IMR-90 (cell line): Measurements from ENCODE around the gene TMEM170A. TPM values are rescaled to one million over a fixed set of nuclear protein-coding genes. Genes with fewer than 3 reads are reported as not detected.

Source experiments
- ATAC-seq: fragments of 200-7000 bp; cut with Tn5 transposase; 2 replicates; pipeline ENCODE4 v1.9.1; 2020; ENCODE audit warnings: low read depth, mild to moderate bottlenecking, moderate library complexity
- BruUV-seq: library from RNA; stranded (reverse); fragments of 400-500 nt; replicated peaks from 2 replicates; lab custom pipeline; 2021; lab: Mats Ljungman, UMichigan
- CTCF ChIA-PET: fragments of 300-600 bp; formaldehyde crosslinking; extraction: SDS; loops from one replicate; lab custom pipeline; 2021; ENCODE audit warnings: antibody characterized with exemption; lab: Yijun Ruan, JAX
- POLR2A ChIA-PET: fragments of 300-600 bp; sonication (Branson Sonifier 250); formaldehyde crosslinking; loops from one replicate; lab custom pipeline; 2022; ENCODE audit warnings: antibody characterized with exemption; ENCODE audit not compliant: unreplicated experiment; lab: Charles Lee
- DNase-seq: peaks from one replicate; pipeline ENCODE4 v3.0.0; 2013
- H2AFZ ChIP-seq: replicated peaks from 2 replicates; pipeline ENCODE3; 2013; ENCODE audit warnings: low read length, mild to moderate bottlenecking; ENCODE audit not compliant: poor library complexity
- H2AK5ac ChIP-seq: 2 replicates; pipeline ENCODE4 v1.6.1; 2013; ENCODE audit warnings: low read depth, low read length, inconsistent platforms
- H2AK9ac ChIP-seq: replicated peaks from 2 replicates; pipeline ENCODE3; 2013; ENCODE audit warnings: mild to moderate bottlenecking, low read depth, low read length, moderate library complexity; ENCODE audit not compliant: poor library complexity
- H2BK120ac ChIP-seq: 2 replicates; pipeline ENCODE4 v1.6.1; 2013; ENCODE audit warnings: low read depth, low read length, inconsistent platforms
- H2BK15ac ChIP-seq: 3 replicates; pipeline ENCODE4 v1.6.1; 2013; ENCODE audit warnings: low read depth, low read length, inconsistent platforms
- H2BK20ac ChIP-seq: 2 replicates; pipeline ENCODE4 v1.6.1; 2013; ENCODE audit warnings: low read depth, mild to moderate bottlenecking, inconsistent platforms, low read length, moderate library complexity
- H2BK5ac ChIP-seq: 2 replicates; pipeline ENCODE4 v1.6.1; 2013; ENCODE audit warnings: mild to moderate bottlenecking, low read depth, low read length, inconsistent platforms; ENCODE audit not compliant: poor library complexity, severe bottlenecking
- H3K14ac ChIP-seq: replicated peaks from 2 replicates; pipeline ENCODE4 v1.6.1; 2013; ENCODE audit warnings: low read depth, low read length, inconsistent platforms
- H3K18ac ChIP-seq: 2 replicates; pipeline ENCODE4 v1.6.1; 2013; ENCODE audit warnings: low read depth, low read length, control low read depth
- H3K23ac ChIP-seq: 2 replicates; pipeline ENCODE4 v1.6.1; 2013; ENCODE audit warnings: low read depth, low read length, inconsistent platforms
- H3K27ac ChIP-seq: 2 replicates; pipeline ENCODE4 v1.5.1; 2013; ENCODE audit warnings: mild to moderate bottlenecking, control low read depth, low read length; ENCODE audit not compliant: insufficient read depth
- H3K27me3 ChIP-seq: 2 replicates; pipeline ENCODE4 v1.6.1; 2013; ENCODE audit warnings: low read length; ENCODE audit not compliant: control insufficient read depth, insufficient read depth
- H3K36me3 ChIP-seq: 2 replicates; pipeline ENCODE4 v1.6.1; 2013; ENCODE audit warnings: low read length, mixed read lengths; ENCODE audit not compliant: control insufficient read depth, insufficient read depth
- H3K4ac ChIP-seq: 2 replicates; pipeline ENCODE4 v1.6.1; 2013; ENCODE audit warnings: low read depth, low read length, inconsistent platforms
- H3K4me1 ChIP-seq: 2 replicates; pipeline ENCODE4 v1.6.1; 2013; ENCODE audit warnings: low read length, mixed read lengths; ENCODE audit not compliant: control insufficient read depth, insufficient read depth
- H3K4me2 ChIP-seq: 2 replicates; pipeline ENCODE4 v1.6.1; 2013; ENCODE audit warnings: low read depth, mild to moderate bottlenecking, control low read depth, low read length, moderate library complexity
- H3K4me3 ChIP-seq: 2 replicates; pipeline ENCODE4 v1.5.1; 2013; ENCODE audit warnings: low read depth, mild to moderate bottlenecking, control low read depth, low read length, moderate library complexity; ENCODE audit not compliant: insufficient read depth
- H3K56ac ChIP-seq: 2 replicates; pipeline ENCODE4 v1.6.1; 2013; ENCODE audit warnings: low read length, inconsistent platforms; ENCODE audit not compliant: insufficient read depth; ENCODE audit errors: extremely low read depth
- H3K79me1 ChIP-seq, 2 experiments: 2 replicates each; pipeline ENCODE4 v1.6.1; 2013; ENCODE audit warnings: low read length in 2 of 2, inconsistent platforms in 1 of 2, low read depth in 1 of 2
- H3K9ac ChIP-seq: 2 replicates; pipeline ENCODE4 v1.6.1; 2013; ENCODE audit warnings: low read depth, low read length, control low read depth
- H3K9me1 ChIP-seq: 2 replicates; pipeline ENCODE4 v1.6.1; 2013; ENCODE audit warnings: low read length, inconsistent platforms; ENCODE audit not compliant: insufficient read depth
- H3K9me3 ChIP-seq: 2 replicates; pipeline ENCODE4 v1.6.1; 2013; ENCODE audit warnings: low read length; ENCODE audit not compliant: control insufficient read depth, insufficient read depth
- H4K20me1 ChIP-seq: 2 replicates; pipeline ENCODE4 v1.6.1; 2013; ENCODE audit warnings: low read length, inconsistent platforms; ENCODE audit not compliant: insufficient read depth
- H4K5ac ChIP-seq: 2 replicates; pipeline ENCODE4 v1.6.1; 2013; ENCODE audit warnings: mild to moderate bottlenecking, low read depth, low read length, control low read depth
- H4K8ac ChIP-seq, 2 experiments: 2 replicates each; pipeline ENCODE4 v1.6.1; 2013; ENCODE audit warnings: low read depth in 2 of 2, low read length in 2 of 2, control low read depth in 1 of 2, inconsistent platforms in 1 of 2
- H4K91ac ChIP-seq: 2 replicates; pipeline ENCODE4 v1.6.1; 2013; ENCODE audit warnings: low read depth, low read length, inconsistent platforms; ENCODE audit not compliant: insufficient read depth
- MAFK ChIP-seq: IDR thresholded peaks from 2 replicates; pipeline ENCODE4 v1.6.1; 2012; ENCODE audit warnings: low read depth, low read length, improper control_type of control experiment
- NFE2L2 ChIP-seq: fragments of 150-350 bp; IDR thresholded peaks from 2 replicates; pipeline ENCODE4 v1.6.1; 2016; ENCODE audit warnings: low read depth, mild to moderate bottlenecking, low read length
- RCOR1 ChIP-seq: IDR thresholded peaks from 2 replicates; pipeline ENCODE4 v1.6.1; 2012; ENCODE audit warnings: mild to moderate bottlenecking, low read length, improper control_type of control experiment; ENCODE audit not compliant: insufficient replicate concordance
- WGBS, 2 experiments: methylation state at CpG; one replicate each; pipeline versions ENCODE4 v1.1.5 to v1.1.7; 2013; ENCODE audit warnings: missing lambda C conversion rate in 2 of 2; ENCODE audit not compliant: insufficient read length in 1 of 2; ENCODE audit errors: extremely low coverage in 2 of 2; 5-methylcytosine and 5-hydroxymethylcytosine counted together
- dilution Hi-C: fragments of 300-500 bp; cut with HindIII; formaldehyde crosslinking; loops from one replicate; pipeline ENCODE4 v1.14.3; 2018; ENCODE audit warnings: low sequenced_read_pairs; ENCODE audit not compliant: unreplicated experiment
- in situ Hi-C: fragments of 300-500 bp; cut with MboI; formaldehyde crosslinking; loops from 3 replicates; pipeline ENCODE4 v1.14.3; 2019; ENCODE audit warnings: low sequenced_read_pairs, inconsistent platforms, mixed read lengths
- intact Hi-C: fragments of 100-400 bp; cut with micrococcal nuclease; formaldehyde crosslinking; loops from 2 replicates; pipeline ENCODE4 v1.10.0; 2022
- polyA plus RNA-seq, 3 experiments: library from polyadenylated mRNA; depleted of rRNA; stranded (reverse); fragments of >200 nt; gene quantifications; 2 replicates each; pipeline ENCODE4 v1.2.3, GENCODE V29; 2012; ENCODE audit warnings: low replicate concordance in 1 of 3
- total RNA-seq: library from RNA; depleted of rRNA; stranded (reverse); fragments of >200 nt; gene quantifications from 2 replicates; pipeline ENCODE4 v1.2.3, GENCODE V29; 2012
- TF ChIP-seq, protein P1 (sequence below): fragments of 150-350 bp; IDR thresholded peaks from 2 replicates; pipeline ENCODE4 v1.6.1; 2016; ENCODE audit warnings: low read depth, mild to moderate bottlenecking, low read length, moderate library complexity, borderline replicate concordance

The TMEM170A gene
- total and polyA plus RNA-seq, 2 of the 4 experiments (the other 2 are of a cell fraction), result 7.3 to 10.9 TPM

- no peak for TF ChIP-seq RCOR1
Observed at GRCh38 chr16:75402821-75403475, 61.5 kb downstream of the TMEM170A start (continued).

GRCh38 chr16:75402159-75402820, 62.2 kb downstream of the TMEM170A start:
- Histone ChIP-seq H3K4me3 (no peak overlapping the region), H3K23ac (no peak overlapping the region), H2BK5ac (peak overlapping the region; percentile 69), H3K9ac (peak overlapping the region; percentile 44; the same call in 1 of the 2 replicates), H3K9me1 (peaks cover 6% of the 10 kb centered on the region; the same call in 1 of the 2 replicates), H3K4me1 (peaks cover 4% of the 10 kb centered on the region; the same call in 1 of the 2 replicates), H3K4me2 (no peak overlapping the region), H2BK15ac (no peak overlapping the region), H3K9me3 (no peaks in the 10 kb centered on the region), H3K4ac (no peak overlapping the region), H4K91ac (no peak overlapping the region), H2AFZ (no peak overlapping the region), H4K8ac (peak overlapping the region in 1 of 2 experiments; percentile 17; a peak in 2 of 4 replicates), H2AK5ac (no peak overlapping the region), H3K18ac (no peak overlapping the region), H4K5ac (no peak overlapping the region), H4K20me1 (no peaks in the 10 kb centered on the region), H3K79me1 (peaks cover 21 to 42% of the 10 kb centered on the region in 2 experiments), H3K56ac (no peak overlapping the region), H3K14ac (no peak overlapping the region), H2BK120ac (no peak overlapping the region), H3K27me3 (no peaks in the 10 kb centered on the region), H2AK9ac (no peak overlapping the region), H2BK20ac (no peak overlapping the region), H3K36me3 (peaks cover 10% of the 10 kb centered on the region), H3K27ac (no peak overlapping the region)
- DNase-seq (peak; percentile 75), ATAC-seq (peak; percentile 55)
- no TSS peak for BruUV-seq
- ChIA-PET POLR2A (no interaction called here), CTCF (interaction anchor here (0.6 to 2.2 kb wide), 5 partner anchors 12 to 203 kb away, joined by 3 to 12 read pairs (median 4); no protein-coding TSS in a partner anchor)
- in situ Hi-C loops (no loop called here), intact Hi-C loops (loop anchor here (1.0 to 5.0 kb wide), 2 partner anchors 62 to 170 kb away; partner anchors contain the start of gene TMEM170A), dilution Hi-C loops (no loop called here)
- no CpG with 5 or more reads among the region's 2 CpGs for WGBS, 2 experiments
- TF ChIP-seq MAFK (peak; percentile 4; the same call in 1 of the 2 replicates), RCOR1 (no peak), NFE2L2 (peak; percentile 63)
- TF ChIP-seq, protein P1, sequence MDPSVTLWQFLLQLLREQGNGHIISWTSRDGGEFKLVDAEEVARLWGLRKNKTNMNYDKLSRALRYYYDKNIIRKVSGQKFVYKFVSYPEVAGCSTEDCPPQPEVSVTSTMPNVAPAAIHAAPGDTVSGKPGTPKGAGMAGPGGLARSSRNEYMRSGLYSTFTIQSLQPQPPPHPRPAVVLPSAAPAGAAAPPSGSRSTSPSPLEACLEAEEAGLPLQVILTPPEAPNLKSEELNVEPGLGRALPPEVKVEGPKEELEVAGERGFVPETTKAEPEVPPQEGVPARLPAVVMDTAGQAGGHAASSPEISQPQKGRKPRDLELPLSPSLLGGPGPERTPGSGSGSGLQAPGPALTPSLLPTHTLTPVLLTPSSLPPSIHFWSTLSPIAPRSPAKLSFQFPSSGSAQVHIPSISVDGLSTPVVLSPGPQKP, result peak; percentile 34; the same call in 1 of the 2 replicates
